C4-2B (cell line): Measurements from ENCODE around the gene MOBP.

Source experiments
- ZFX ChIP-seq: fragments of 450-650 bp; IDR thresholded peaks from 2 replicates; pipeline ENCODE4 v1.6.1; 2017
- TF ChIP-seq, protein P1 (sequence below): fragments of 450-650 bp; conservative IDR thresholded peaks from 2 replicates; pipeline ENCODE4 v1.5.1; 2017; ENCODE audit warnings: mild to moderate bottlenecking

DNA sequence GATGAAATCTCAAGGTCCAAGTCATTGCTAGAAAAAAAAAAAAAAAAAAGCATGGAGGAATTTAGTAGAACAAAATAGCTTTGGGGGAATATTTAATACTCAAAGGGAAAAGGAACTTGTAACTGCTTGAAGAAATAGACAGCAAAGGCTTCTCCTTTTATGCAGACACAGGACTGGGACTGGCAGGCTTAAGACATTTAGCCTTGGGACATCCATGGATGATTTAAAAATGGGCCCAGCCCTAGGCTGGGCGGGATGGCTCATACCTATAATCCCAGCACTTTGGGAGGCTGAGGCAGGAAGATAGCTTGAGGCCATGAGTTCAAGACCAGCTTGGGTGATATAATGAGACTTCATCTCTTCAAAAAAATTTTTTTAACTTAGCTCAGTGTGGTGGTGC lies 41.2 kb upstream of the MOBP start:
- TF ChIP-seq, protein P1, sequence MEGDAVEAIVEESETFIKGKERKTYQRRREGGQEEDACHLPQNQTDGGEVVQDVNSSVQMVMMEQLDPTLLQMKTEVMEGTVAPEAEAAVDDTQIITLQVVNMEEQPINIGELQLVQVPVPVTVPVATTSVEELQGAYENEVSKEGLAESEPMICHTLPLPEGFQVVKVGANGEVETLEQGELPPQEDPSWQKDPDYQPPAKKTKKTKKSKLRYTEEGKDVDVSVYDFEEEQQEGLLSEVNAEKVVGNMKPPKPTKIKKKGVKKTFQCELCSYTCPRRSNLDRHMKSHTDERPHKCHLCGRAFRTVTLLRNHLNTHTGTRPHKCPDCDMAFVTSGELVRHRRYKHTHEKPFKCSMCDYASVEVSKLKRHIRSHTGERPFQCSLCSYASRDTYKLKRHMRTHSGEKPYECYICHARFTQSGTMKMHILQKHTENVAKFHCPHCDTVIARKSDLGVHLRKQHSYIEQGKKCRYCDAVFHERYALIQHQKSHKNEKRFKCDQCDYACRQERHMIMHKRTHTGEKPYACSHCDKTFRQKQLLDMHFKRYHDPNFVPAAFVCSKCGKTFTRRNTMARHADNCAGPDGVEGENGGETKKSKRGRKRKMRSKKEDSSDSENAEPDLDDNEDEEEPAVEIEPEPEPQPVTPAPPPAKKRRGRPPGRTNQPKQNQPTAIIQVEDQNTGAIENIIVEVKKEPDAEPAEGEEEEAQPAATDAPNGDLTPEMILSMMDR, result no peak
- TF ChIP-seq ZFX, result no peak
